Measurements from ENCODE around the gene TAS2R42. TPM values are rescaled to one million over a fixed set of nuclear protein-coding genes. Genes with fewer than 3 reads are reported as not detected.

Gene TAS2R42
- total and polyA plus RNA-seq, 7 donors, result not detected

- H3K4me3 ChIP-seq, result no peak overlapping the region
- peaks cover 0 to 9% (median 2%) of the 10 kb centered on the region in 4 donors for H3K4me1 ChIP-seq
- H3K27me3 ChIP-seq, result no peaks in the 10 kb centered on the region
- 43 to 68% methylated on average over 2 of the region's 2 CpGs for WGBS, 2 donors
- no peak for TF ChIP-seq POLR2A (IDR thresholded peaks at IDR 0.05)
- TF ChIP-seq EP300 (IDR thresholded peaks at IDR 0.05), result no peak
- no peak for TF ChIP-seq CTCF (IDR thresholded peaks at IDR 0.05)
- TF ChIP-seq POLR2AphosphoS5 (IDR thresholded peaks at IDR 0.05), result no peak
- H3K36me3 ChIP-seq, result no peaks in the 10 kb centered on the region
- no peak for DNase-seq
- H3K9me3 ChIP-seq, result no peaks in the 10 kb centered on the region
- intact Hi-C loops (cut with DNase I), result no loop called here
- H3K27ac ChIP-seq, result no peak overlapping the region
Observed at GRCh38 chr12:11136075-11136474, 50.7 kb downstream of the TAS2R42 start.

Other genes starting within 250 kb of the TAS2R42 start
- gene TAS2R14, start 247.7 kb downstream of the TAS2R42 start, total RNA-seq, result 1 to 10 TPM; 3.3 to 6.9 (median 6.2) TPM
- 1 to 10 TPM in 1 of 3 donors, not detected in 2; 1.1 TPM for gene TAS2R14, start 247.7 kb downstream of the TAS2R42 start, polyA plus RNA-seq
- gene TAS2R50, start 200.0 kb downstream of the TAS2R42 start, total RNA-seq, result 1 to 10 TPM; 1.4 to 4.6 (median 2.1) TPM
- gene TAS2R50, start 200.0 kb downstream of the TAS2R42 start, polyA plus RNA-seq, result under 1 TPM in 1 of 3 donors, not detected in 2; 0.28 TPM
- 1 to 10 TPM; 2.6 to 6.4 (median 4.6) TPM for gene TAS2R20, start 188.6 kb downstream of the TAS2R42 start, total RNA-seq
- under 1 TPM in 1 of 3 donors, not detected in 2; 0.50 TPM for gene TAS2R20, start 188.6 kb downstream of the TAS2R42 start, polyA plus RNA-seq
- gene TAS2R19, start 164.3 kb downstream of the TAS2R42 start, total RNA-seq, result 1 to 10 TPM; 5.0 to 8.6 (median 6.5) TPM
- gene TAS2R19, start 164.3 kb downstream of the TAS2R42 start, polyA plus RNA-seq, result under 1 TPM in 1 of 3 donors, not detected in 2; 0.41 TPM
- 1 to 10 TPM; 3.9 to 9.2 (median 7.3) TPM for gene TAS2R31, start 155.5 kb downstream of the TAS2R42 start, total RNA-seq
- under 1 TPM in 1 of 3 donors, not detected in 2; 0.44 TPM for gene TAS2R31, start 155.5 kb downstream of the TAS2R42 start, polyA plus RNA-seq
- gene TAS2R46, start 124.6 kb downstream of the TAS2R42 start, total RNA-seq, result 1 to 10 TPM; 2.3 to 5.0 (median 3.1) TPM
- under 1 TPM in 1 of 3 donors, not detected in 2; 0.07 TPM for gene TAS2R46, start 124.6 kb downstream of the TAS2R42 start, polyA plus RNA-seq
- 1 to 10 TPM; 2.1 to 10.0 (median 3.6) TPM for gene TAS2R43, start 94.6 kb downstream of the TAS2R42 start, total RNA-seq
- not detected for gene TAS2R43, start 94.6 kb downstream of the TAS2R42 start, polyA plus RNA-seq
- gene TAS2R30, start 52.3 kb downstream of the TAS2R42 start, total RNA-seq, result 10 to 100 TPM in 1 of 4 donors, 1 to 10 TPM in 3; 8.1 to 10.5 (median 9.4) TPM
- gene TAS2R30, start 52.3 kb downstream of the TAS2R42 start, polyA plus RNA-seq, result under 1 TPM in 1 of 3 donors, not detected in 2; 0.36 TPM
- gene SMIM10L1, start 15.7 kb downstream of the TAS2R42 start, total RNA-seq, result 10 to 100 TPM; 11.1 to 17.8 (median 14.3) TPM
- 1 to 10 TPM; 7.6 to 8.6 (median 7.8) TPM for gene SMIM10L1, start 15.7 kb downstream of the TAS2R42 start, polyA plus RNA-seq
- not detected for gene PRB3, start 82.8 kb upstream of the TAS2R42 start, total RNA-seq
- gene PRB3, start 82.8 kb upstream of the TAS2R42 start, polyA plus RNA-seq, result not detected
- gene PRB4, start 123.5 kb upstream of the TAS2R42 start, total RNA-seq, result not detected
- not detected for gene PRB4, start 123.5 kb upstream of the TAS2R42 start, polyA plus RNA-seq
- gene PRB2, start 208.6 kb upstream of the TAS2R42 start, total RNA-seq, result not detected
- under 1 TPM in 1 of 3 donors, not detected in 2; 0.04 TPM for gene PRB2, start 208.6 kb upstream of the TAS2R42 start, polyA plus RNA-seq